Anterior cingulate cortex (tissue), 58 donors: Measurements from ENCODE around the gene USP34.
"Not testable (repeated sequence)": the region's sequence is repeated elsewhere in the genome, so short reads cannot be mapped to it uniquely, and the experiment has no call there.

ENCODE experiments used
- DNase-seq, 58 donors: peaks; one replicate each; lab custom pipeline; 2025; lab: John Stamatoyannopoulos, UW

Gene USP34

GRCh38 chr2:61167579-61167978, 303.3 kb downstream of the USP34 start:
- DNase-seq = no peak

GRCh38 chr2:61165946-61166345, 304.9 kb downstream of the USP34 start:
- DNase-seq = no peak

GRCh38 chr2:61165082-61165481, 305.8 kb downstream of the USP34 start:
- DNase-seq = not testable (repeated sequence)

GRCh38 chr2:61162721-61163120, 308.2 kb downstream of the USP34 start:
- DNase-seq = no peak

- no peak for DNase-seq
These were observed 309.0 kb downstream of the USP34 start, which contains the start of gene C2orf74 for GRCh38 chr2:61161888-61162287. C2orf74 (plus strand) TSS chr2:61162188; CDS start chr2:61162515, 327 bp downstream.

- DNase-seq = no peak
These were observed 312.4 kb downstream of the USP34 start for GRCh38 chr2:61158356-61158955.

GRCh38 chr2:61157371-61158003, 313.4 kb downstream of the USP34 start:
- DNase-seq = no peak

GRCh38 chr2:61151436-61151835, 319.5 kb downstream of the USP34 start:
- no peak for DNase-seq

GRCh38 chr2:61149074-61149473, 321.8 kb downstream of the USP34 start:
- DNase-seq = no peak

- DNase-seq = not testable (repeated sequence)
These were observed 322.8 kb downstream of the USP34 start for GRCh38 chr2:61148091-61148490.

- no peak for DNase-seq
These were observed 324.9 kb downstream of the USP34 start for GRCh38 chr2:61145990-61146389.

- DNase-seq = peak; percentile 40 to 94 (median 88)
These were observed 326.1 kb downstream of the USP34 start for GRCh38 chr2:61144697-61145268.

GRCh38 chr2:61141151-61141550, 329.7 kb downstream of the USP34 start:
- DNase-seq = no peak

GRCh38 chr2:61138859-61139258, 332.0 kb downstream of the USP34 start:
- DNase-seq = no peak
